GM19035 (cell line): ENCODE data around the gene CHERP.

Experiments
- ATAC-seq: cut with Tn5 transposase; IDR thresholded peaks from one replicate; pipeline ENCODE4 v1.9.1; 2021; ENCODE audit not compliant: unreplicated experiment

The CHERP gene, protein sequence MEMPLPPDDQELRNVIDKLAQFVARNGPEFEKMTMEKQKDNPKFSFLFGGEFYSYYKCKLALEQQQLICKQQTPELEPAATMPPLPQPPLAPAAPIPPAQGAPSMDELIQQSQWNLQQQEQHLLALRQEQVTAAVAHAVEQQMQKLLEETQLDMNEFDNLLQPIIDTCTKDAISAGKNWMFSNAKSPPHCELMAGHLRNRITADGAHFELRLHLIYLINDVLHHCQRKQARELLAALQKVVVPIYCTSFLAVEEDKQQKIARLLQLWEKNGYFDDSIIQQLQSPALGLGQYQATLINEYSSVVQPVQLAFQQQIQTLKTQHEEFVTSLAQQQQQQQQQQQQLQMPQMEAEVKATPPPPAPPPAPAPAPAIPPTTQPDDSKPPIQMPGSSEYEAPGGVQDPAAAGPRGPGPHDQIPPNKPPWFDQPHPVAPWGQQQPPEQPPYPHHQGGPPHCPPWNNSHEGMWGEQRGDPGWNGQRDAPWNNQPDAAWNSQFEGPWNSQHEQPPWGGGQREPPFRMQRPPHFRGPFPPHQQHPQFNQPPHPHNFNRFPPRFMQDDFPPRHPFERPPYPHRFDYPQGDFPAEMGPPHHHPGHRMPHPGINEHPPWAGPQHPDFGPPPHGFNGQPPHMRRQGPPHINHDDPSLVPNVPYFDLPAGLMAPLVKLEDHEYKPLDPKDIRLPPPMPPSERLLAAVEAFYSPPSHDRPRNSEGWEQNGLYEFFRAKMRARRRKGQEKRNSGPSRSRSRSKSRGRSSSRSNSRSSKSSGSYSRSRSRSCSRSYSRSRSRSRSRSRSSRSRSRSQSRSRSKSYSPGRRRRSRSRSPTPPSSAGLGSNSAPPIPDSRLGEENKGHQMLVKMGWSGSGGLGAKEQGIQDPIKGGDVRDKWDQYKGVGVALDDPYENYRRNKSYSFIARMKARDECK

GRCh38 chr19:16542045-16542909 lies at the start of gene CHERP:
Gene CHERP, minus strand, starts transcription at chr19:16542437. Its CDS starts 59 bp downstream, at chr19:16542378.
- peak; percentile 75 for ATAC-seq

- ATAC-seq: no peak
Measured at GRCh38 chr19:16590876-16591802, 48.9 kb upstream of the CHERP start.

DNA sequence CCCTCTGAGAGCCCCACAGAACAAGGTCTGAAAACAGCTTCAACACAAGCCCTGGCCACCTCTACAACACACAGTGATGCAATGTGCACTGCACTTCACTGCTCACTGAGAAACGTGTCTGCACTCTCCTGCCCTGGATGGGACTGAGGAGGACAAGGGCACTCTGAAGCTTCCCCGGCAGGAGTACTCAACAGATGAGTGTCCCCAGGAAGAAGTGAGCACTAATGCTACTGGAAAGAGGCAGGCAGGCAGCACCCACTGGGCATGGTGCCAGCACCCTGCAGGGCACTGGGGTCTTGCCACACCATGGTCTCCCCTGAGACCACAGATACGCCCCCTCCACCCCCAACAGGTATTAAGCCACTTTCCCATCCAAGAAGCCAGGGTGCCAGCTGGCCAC lies 47.7 kb upstream of the CHERP start:
- no peak for ATAC-seq

DNA sequence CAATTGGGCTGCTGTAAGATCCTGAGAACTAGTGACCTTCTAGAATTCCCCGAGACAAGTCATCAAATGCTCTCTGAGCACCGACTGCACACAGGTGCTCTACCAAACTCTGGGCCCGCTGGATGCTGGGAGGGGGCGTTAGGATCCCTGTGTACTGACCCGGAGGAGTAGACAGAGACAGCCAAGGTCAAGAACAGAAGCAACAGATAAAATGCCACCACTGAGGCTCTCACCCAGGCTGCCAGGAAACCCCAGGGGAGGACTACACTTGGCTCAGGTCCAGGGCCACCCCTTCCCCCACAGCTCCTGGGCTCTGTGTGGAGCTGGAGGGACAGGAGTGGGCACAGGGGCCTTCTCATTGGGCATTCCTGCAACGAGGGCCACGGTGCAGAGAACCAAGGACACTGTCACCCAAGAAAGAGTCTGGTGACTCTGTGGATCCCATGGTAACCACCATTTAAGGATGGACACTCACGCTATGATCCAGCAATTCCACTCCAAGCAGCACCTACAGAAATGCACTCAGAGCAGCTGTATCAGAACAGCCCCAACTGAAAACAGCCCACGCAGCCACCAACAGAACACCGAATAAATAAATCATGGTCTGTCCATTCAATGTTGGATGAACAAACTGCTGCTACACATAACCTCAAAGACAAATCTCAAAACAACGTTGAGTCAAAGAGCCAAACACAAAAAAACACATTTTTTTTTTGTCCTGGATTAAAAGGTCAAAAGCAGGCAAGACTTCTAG lies 46.8 kb upstream of the CHERP start:
- ATAC-seq: no peak

DNA sequence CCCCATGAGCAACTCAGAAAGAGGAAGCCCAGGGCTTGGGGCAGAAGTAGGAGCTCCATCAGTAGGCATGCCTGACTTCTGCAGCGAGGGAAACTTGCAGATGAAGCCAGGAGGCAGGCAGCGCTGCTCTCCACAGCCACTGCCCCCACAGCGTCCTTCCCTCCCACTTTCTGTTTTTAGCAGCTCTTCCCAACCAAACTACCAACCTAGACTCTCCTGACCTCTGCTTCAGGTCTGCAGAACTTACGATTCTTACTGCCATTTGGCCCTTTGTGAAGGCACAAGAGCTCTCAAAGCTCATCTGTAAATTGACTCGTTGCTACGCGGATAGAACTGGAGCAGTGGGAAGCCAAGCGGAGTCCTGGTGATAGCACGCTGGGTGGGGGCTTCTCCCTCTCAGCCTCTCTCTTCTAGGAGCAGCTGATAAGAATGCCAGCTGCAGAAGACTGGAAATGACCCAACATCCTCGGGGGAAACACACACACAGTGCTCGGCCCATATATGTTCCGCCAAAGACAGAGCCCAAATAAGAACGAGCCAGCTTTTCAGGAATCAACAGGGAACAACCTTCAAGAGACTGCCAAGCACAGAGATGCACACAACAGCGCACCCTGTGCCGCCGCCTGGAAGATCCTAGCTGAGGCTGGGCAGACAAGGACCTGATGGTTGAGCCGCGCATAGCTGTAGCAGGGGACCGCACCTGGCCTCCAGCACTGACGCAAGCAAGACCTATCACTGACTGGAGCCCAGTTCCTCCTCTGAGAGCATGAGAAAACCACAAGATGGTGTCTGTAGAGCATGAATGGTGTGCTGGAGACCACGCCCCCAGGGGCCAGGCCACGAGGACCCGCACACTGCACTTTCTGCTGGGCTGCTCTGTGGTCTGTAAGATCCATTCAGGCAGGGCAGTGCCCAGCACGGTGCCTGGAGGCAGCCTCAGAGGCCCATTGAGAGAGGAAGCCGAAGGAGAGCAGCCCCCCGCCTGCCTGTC lies 45.9 kb upstream of the CHERP start:
- ATAC-seq: peak; percentile 40

GRCh38 chr19:16586991-16587832 lies 45.0 kb upstream of the CHERP start:
- ATAC-seq: no peak

DNA sequence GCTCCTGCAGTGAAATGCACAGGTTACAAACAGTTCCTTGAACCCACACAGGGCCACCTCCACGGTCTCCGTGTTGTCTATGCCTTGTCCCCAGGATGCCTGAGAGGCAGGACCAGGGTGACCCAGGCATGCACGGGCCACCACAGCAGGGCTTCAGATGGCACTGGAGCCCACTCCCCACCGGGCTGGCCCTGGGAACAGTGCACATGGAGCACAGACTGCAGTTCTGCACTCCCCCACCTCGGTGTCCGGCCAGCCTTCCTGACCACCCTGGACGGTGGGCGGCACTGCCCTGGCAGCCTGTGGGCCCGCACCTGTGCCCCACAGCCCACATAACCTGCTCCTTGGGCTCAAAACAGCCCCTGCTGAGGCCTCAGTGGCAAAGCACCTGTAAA lies 44.2 kb upstream of the CHERP start:
- ATAC-seq: no peak

DNA sequence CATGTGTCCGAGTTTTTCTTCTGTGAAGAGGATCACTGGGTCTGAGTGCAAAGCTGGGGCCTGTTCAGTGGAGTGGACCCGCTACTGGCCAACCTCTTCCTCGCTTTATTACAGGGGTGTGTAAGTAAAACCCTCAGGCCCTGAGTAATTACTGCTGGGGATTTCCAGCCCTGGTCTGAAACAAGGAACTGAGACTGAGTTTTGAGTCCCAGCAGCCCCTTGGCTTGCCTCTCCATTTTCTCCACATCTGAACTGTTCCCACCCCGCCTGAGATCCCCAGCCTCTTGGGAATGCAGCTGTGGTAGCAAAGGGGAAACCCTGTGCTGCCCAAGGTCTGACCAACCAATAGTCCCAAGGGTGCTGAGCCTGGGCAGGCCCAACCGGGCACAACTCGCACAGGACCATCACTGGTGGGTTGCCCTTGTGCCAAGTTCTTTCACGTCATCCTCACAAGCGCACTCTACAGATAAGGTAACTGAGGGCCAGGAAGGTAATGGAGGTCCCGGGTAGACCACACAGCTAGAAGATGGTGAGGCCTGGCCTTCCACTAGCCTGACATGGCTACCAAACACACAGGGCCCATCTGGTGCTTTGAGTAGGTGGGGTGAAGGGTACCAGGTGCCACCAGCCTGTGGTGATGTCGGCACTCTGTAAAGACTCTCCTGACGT lies 43.7 kb upstream of the CHERP start:
- peak; percentile 39 for ATAC-seq

- no peak for ATAC-seq
Measured at GRCh38 chr19:16585094-16585801, 43.0 kb upstream of the CHERP start.

- peak; percentile 54 for ATAC-seq
Measured at GRCh38 chr19:16584248-16585093, 42.2 kb upstream of the CHERP start.

DNA sequence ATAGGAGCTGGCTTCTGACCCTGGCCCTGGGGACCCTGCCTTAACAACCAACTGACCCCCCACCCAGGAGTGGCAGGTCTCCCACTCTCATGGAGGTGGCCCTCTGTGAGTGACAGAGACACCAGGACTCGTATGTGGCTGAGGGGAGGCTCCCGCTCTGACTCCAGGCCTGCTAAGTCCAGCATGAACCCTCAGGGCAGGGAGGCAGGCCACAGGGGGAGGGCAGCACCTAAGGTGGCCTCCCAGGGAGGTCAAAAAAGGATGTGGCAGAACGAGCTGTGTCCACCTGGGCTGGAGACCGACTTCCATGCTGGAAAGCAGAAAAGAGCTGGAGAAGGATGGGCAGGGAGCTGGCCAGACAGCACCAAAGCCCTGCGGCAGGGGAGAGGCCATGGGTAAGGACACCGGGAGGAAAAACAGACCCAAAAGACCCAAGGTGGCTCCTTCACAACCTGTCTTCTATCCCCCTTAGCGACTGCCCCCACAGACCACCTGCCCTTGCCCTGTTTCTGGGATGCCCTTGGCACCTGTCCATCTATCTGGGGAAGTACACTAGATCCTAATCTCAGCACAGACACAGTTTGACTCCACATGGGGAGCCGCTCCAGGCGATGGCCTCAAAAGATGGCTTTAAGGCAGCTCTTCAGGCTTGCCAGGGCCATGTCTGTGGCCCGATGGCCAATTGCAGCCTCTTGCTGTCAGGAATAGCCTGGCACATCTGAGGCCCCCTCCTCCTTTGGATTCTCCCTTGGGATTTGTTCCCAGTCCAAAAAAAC lies 40.4 kb upstream of the CHERP start:
- no peak for ATAC-seq

DNA sequence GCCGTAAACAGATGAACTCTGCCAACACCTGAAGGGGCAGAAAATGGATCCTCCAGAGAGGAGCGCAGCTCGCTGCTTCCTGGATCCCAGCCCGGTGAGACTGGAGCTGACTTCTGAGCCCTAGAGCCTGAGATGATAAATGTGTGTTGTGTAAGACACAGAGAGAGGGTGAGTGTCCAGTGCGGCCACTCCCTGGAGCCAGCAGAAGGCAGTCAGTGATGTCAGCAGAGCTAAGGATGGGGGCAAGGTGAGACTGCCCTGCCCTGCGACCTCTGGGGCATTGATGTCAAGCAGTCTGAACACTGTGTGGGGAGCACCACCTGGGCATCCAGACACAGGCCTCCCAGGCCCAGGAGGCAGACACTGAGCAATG lies 39.7 kb upstream of the CHERP start:
- no peak for ATAC-seq

GRCh38 chr19:16581145-16581970 lies 39.1 kb upstream of the CHERP start:
- no peak for ATAC-seq
